ENCODE data around the gene GPC3.
"Not testable (repeated sequence)": the region's sequence is repeated elsewhere in the genome, so short reads cannot be mapped to it uniquely, and the experiment has no call there.

Gene GPC3

DNA sequence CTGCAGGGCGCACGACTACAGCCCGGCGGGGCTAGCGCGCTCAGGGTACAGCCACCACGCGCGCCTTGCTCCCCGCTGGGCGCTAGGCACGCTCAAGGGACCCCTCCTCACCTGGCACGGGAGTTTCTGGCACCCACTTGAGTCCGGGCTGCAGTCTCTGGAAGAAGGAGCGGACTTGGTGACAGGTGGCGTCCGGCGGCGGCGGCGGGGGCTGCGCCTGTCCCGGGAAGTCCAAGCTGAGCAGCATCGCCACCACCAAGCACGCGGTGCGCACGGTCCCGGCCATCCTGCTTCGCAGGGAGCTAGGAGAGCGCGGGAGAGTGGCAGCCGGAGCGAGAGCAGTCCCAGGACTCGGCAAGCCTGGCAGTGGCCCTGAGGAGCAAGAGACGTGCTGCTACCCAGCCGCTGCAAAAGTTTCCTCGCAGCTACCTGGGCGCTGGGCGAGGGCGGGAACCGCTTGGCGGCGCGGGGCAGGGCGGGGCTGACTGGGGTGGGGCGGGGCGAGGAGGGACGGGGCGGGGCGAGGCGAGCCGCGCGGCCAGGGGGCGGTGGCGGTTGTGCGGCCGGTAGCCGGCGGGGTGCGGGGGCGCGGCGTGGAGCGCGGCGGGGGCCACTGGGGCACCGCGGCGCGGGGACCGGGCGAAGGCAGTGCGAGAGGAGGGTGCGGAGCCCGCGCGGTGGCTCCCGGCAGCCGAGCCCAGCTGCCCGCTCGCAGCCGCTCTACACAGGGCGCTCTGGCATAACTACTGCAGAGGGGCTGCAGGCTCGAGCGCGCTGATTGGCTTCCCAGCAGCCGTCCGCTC is at the start of gene GPC3:
TSS of gene GPC3 (minus strand) at position 431 of the 803 bp plus-strand sequence.
- H3K27ac ChIP-seq, result no peak within 1 kb of the TSS
- peaks cover 28% of the 10 kb centered on the region for H3K9me3 ChIP-seq
- H3K4me2 ChIP-seq, result no peak within 1 kb of the TSS
- peaks cover 11% of the 10 kb centered on the region; the same call in 1 of the 2 replicates for H4K20me1 ChIP-seq
- H3K27me3 ChIP-seq, result peaks cover 74% of the 10 kb centered on the region
- H3K4me3 ChIP-seq, result no peak within 1 kb of the TSS
- H3K36me3 ChIP-seq, result no peaks in the 10 kb centered on the region
- no peak within 1 kb of the TSS for H3K9ac ChIP-seq
- TF ChIP-seq Cebpa-rat (IDR thresholded peaks at IDR 0.05), result no peak
- no peaks in the 10 kb centered on the region for H3K4me1 ChIP-seq

DNA sequence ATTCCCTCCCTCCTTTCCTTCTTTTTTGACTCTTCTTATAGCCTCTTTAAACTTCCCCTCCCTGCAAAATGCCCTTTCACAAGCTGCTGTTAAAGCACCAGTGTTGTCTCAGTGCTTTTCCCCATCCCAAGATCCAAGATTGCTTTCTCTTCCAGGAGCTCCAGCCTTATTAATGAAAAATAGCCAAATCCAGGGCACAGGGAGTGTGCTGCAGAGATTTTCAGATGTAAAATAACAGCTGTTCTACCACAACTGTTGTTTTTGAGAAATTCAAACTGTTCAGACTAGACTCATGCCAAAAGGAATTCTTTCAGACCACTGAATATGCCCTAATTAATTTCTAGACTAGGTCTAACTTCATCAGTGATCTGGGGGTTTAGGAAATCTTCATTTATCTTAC is 47.0 kb upstream of the GPC3 start:
- Histone ChIP-seq H3K27me3 (peaks cover 69% of the 10 kb centered on the region), H4K20me1 (no peaks in the 10 kb centered on the region), H3K4me1 (no peaks in the 10 kb centered on the region), H3K9me3 (no peaks in the 10 kb centered on the region), H3K4me3 (no peak overlapping the region), H3K27ac (no peak overlapping the region), H3K4me2 (no peak overlapping the region), H3K9ac (no peak overlapping the region), H3K36me3 (no peaks in the 10 kb centered on the region)
- TF ChIP-seq Cebpa-rat (IDR thresholded peaks at IDR 0.05), result no peak

DNA sequence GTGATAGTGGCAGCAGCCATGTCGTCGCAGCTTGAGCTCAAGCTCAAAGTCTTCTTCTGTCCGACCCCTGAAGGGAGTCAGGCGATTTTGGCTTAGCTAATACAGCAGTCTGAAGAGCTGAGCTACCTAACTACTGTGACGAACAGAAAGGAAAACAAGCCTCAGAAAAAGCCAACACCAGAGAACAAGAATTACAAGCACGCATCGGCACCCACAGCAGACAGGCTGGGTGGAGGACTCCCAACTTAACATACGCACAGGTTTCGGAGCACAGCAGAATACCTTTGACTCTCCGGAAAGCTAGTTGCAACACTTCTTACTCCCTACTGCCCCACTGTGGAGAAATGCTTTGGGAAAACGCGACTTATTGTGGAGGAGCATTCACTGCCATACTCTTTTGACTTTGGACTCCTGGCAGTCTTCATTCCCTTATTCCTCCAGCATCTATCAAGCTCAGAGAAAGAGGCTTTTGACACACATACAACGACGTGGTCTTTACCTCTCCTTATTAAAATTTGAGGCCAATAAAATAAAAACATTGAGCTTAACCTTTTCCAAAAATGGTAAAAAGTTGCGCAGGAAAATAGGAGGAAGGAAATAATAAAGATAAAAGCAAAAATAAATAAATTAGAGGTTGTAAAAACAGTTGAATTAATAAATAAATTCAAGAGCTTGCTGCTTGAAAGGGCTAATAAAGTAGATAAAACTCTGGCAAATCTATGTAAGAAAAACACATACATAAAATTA is 41.3 kb upstream of the GPC3 start:
- 0 out of 2 replicates have a peak, but pooled peaks cover 6% of the 10 kb centered on the region for H3K4me1 ChIP-seq
- no peaks in the 10 kb centered on the region for H3K9me3 ChIP-seq
- no peak overlapping the region for H3K4me3 ChIP-seq
- H3K4me2 ChIP-seq, result peak overlapping the region; percentile 48
- no peaks in the 10 kb centered on the region for H3K36me3 ChIP-seq
- H3K27me3 ChIP-seq, result peaks cover 78% of the 10 kb centered on the region
- no peak for TF ChIP-seq Cebpa-rat (IDR thresholded peaks at IDR 0.05)
- H3K9ac ChIP-seq, result no peak overlapping the region
- H4K20me1 ChIP-seq, result 0 out of 2 replicates have a peak, but pooled peaks cover 7% of the 10 kb centered on the region
- no peak overlapping the region for H3K27ac ChIP-seq

DNA sequence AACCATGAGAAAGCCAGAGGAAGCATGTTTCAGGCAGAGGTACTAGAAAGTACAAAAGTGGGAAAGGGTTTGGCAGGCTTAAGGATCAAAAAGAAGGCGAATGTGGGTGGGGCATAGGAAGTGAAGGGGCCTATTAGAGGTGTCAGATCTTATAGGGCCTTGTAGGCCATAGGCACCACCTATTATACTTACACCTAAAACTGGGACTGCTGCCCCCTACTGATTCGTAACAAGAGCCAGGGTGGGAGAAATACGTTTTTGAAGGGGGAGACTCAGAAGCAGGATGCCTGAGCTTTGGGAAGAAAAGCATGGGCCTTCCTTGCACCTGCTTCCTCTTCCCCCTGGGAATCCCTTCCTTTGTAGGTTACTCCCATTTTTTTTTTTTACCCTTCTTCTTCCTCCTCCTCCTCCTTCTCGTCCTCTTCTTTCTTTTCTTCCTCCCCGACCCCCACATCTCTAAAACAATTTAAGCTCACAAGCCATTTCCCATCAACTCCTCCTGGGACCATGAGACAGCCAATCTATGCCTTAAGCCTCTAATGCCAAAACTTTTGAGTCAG is 40.7 kb upstream of the GPC3 start:
- H3K27me3 ChIP-seq, result peaks cover 83% of the 10 kb centered on the region
- H3K9me3 ChIP-seq, result no peaks in the 10 kb centered on the region
- no peak overlapping the region for H3K4me3 ChIP-seq
- 0 out of 2 replicates have a peak, but pooled peaks cover 7% of the 10 kb centered on the region for H4K20me1 ChIP-seq
- TF ChIP-seq Cebpa-rat (IDR thresholded peaks at IDR 0.05), result no peak
- H3K9ac ChIP-seq, result no peak overlapping the region
- H3K27ac ChIP-seq, result no peak overlapping the region
- peak overlapping the region; percentile 48 for H3K4me2 ChIP-seq
- no peaks in the 10 kb centered on the region for H3K36me3 ChIP-seq
- 0 out of 2 replicates have a peak, but pooled peaks cover 6% of the 10 kb centered on the region for H3K4me1 ChIP-seq

DNA sequence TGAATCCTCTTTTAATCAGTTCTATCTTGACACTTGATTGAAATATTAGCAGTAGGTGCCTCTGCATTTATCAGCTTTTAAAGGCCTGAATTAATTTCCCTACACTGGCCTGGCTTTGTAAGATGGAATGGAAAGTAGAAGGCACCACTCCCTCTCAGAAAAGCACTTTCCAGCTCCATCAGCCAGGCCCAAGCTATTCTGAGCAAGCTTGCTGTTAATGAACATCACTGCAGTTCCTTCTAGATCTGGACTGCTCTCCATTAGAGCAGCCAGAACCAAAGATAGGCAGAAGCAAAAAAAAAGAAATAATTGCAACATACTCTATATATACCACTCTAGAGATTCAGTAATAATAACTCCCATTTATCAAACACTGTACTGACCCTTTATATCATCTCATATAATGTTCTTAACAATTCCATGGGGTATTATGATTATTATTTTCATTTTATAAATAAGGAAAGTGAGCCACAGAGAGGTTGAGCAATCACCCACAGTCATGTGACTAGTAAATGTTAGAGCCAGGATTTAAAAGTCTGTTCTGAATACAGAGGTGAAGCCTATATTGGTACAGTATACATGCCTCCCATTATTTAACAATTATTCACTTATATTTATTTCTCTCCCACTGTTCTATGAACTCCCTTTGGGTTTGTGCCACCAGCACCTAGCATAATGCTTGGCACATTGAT is 39.4 kb upstream of the GPC3 start:
- Histone ChIP-seq H3K4me1 (0 out of 2 replicates have a peak, but pooled peaks cover 6% of the 10 kb centered on the region), H3K9ac (no peak overlapping the region), H3K9me3 (no peaks in the 10 kb centered on the region), H4K20me1 (0 out of 2 replicates have a peak, but pooled peaks cover 7% of the 10 kb centered on the region), H3K36me3 (no peaks in the 10 kb centered on the region), H3K4me3 (no peak overlapping the region), H3K27ac (no peak overlapping the region), H3K27me3 (peaks cover 87% of the 10 kb centered on the region), H3K4me2 (no peak overlapping the region)
- 0 out of 2 replicates have a peak, but pooled peaks have one; percentile 17 for TF ChIP-seq Cebpa-rat (IDR thresholded peaks at IDR 0.05)

DNA sequence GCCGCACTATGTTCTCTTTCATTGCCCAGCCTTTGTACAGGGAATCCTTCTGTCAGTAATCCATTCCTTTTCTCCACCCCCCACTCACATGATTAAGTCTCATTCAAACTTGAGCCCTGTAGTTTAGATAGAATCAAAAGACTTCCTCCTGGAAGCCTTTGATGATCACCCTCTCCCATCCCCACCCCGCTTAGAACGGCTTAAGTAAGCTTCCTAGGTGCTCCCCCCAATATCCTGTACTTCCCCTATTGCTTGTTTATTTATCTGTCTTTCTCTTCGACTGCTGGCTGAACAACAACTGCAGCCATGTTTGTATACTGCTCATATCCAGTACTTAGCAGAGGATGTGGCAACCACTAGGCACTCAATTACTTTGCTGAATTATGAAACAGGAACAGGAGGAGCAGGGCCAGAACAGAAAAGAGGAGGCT is 38.5 kb upstream of the GPC3 start:
- H3K4me2 ChIP-seq, result no peak overlapping the region
- TF ChIP-seq Cebpa-rat (IDR thresholded peaks at IDR 0.05), result no peak
- H3K27ac ChIP-seq, result no peak overlapping the region
- H3K27me3 ChIP-seq, result peaks cover 89% of the 10 kb centered on the region
- no peak overlapping the region for H3K9ac ChIP-seq
- H3K9me3 ChIP-seq, result no peaks in the 10 kb centered on the region
- 0 out of 2 replicates have a peak, but pooled peaks cover 6% of the 10 kb centered on the region for H3K4me1 ChIP-seq
- H3K4me3 ChIP-seq, result no peak overlapping the region
- no peaks in the 10 kb centered on the region for H3K36me3 ChIP-seq
- H4K20me1 ChIP-seq, result 0 out of 2 replicates have a peak, but pooled peaks cover 7% of the 10 kb centered on the region

DNA sequence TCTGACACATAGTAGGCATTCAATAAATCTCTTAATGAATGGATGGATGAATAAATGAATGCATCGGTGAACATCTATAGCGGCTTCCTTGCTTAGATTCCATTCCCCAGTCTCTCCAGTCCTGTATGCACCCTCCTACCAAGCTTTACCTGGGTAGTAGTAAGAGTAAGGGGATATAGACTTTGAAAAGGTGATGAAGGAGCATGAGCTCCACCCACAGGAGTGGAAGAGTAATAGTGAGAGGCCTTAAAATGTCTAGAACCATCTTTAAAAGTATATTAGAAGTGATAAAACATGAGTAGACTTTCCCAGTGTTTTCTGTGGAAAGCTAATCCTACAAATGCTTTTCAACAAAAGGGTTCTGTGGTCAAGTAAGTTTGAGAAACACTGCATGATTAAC is 35.5 kb upstream of the GPC3 start:
- Histone ChIP-seq H3K9me3 (no peaks in the 10 kb centered on the region), H3K27me3 (peaks cover 87% of the 10 kb centered on the region), H3K27ac (no peak overlapping the region), H3K36me3 (no peaks in the 10 kb centered on the region), H3K4me1 (no peaks in the 10 kb centered on the region), H3K4me2 (no peak overlapping the region), H3K4me3 (no peak overlapping the region), H3K9ac (no peak overlapping the region), H4K20me1 (no peaks in the 10 kb centered on the region)
- TF ChIP-seq Cebpa-rat (IDR thresholded peaks at IDR 0.05), result no peak

DNA sequence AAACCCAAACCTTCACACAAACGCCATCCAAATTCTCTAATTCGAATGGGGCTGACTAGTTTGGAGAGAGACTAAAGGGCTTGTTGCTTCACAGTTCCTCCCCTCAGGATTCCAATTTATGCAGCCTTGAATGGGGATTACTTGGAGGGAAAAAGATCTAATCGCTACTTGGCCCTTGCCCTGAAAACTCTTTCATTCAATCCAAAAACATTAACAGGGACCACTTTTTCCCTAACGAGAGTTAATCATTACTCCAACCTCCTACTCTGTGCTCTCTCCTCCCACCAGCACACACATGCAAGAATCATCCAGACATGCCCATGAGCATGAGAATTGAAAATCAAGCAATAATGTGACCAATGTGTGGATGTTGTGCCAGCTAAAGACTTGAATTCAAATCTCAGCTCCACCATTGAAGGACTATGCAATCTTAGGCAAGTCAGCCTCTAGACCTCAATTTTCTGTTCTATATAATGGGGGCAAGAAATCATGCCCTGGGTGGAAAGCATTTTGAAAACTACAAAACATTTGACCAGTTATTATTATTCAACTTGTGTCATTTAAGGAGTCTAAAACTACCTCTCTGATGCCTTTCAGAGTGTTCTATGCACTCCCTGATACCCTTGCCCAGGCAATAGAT is 34.3 kb upstream of the GPC3 start:
- H3K4me2 ChIP-seq, result no peak overlapping the region

DNA sequence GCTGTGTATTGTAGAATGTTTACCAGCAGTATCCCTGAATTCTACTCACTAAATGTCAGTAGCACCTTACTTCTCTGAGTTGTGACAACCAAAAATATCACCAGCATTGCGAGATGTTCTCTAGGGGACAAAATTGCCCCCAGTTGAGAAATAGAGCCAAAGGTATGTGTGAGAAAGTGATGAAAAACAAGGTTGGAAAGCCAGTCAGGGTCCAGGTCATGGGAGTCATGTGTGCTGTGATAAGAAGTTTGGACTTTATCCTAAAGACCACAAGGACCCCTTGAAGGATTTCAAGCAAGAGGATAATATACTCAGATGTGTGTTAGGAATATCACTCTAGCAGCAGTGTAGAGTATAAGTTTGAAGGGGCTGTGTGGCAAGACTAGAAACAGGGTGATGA is 30.9 kb upstream of the GPC3 start:
- H3K4me3 ChIP-seq, H3K27ac ChIP-seq, H3K9ac ChIP-seq, H3K9me3 ChIP-seq, H3K36me3 ChIP-seq, H3K4me2 ChIP-seq, H4K20me1 ChIP-seq, H3K4me1 ChIP-seq: not testable (repeated sequence)
- peaks cover 74% of the 10 kb centered on the region for H3K27me3 ChIP-seq

More for the DNA sequence above, 34.3 kb upstream of the GPC3 start:
- H3K4me1 ChIP-seq, result no peaks in the 10 kb centered on the region
- H3K9me3 ChIP-seq, result no peaks in the 10 kb centered on the region
- peaks cover 76% of the 10 kb centered on the region for H3K27me3 ChIP-seq
- no peak for TF ChIP-seq Cebpa-rat (IDR thresholded peaks at IDR 0.05)
- no peak overlapping the region for H3K27ac ChIP-seq
- H4K20me1 ChIP-seq, result no peaks in the 10 kb centered on the region
- H3K4me3 ChIP-seq, result no peak overlapping the region
- no peak overlapping the region for H3K9ac ChIP-seq
- no peaks in the 10 kb centered on the region for H3K36me3 ChIP-seq

DNA sequence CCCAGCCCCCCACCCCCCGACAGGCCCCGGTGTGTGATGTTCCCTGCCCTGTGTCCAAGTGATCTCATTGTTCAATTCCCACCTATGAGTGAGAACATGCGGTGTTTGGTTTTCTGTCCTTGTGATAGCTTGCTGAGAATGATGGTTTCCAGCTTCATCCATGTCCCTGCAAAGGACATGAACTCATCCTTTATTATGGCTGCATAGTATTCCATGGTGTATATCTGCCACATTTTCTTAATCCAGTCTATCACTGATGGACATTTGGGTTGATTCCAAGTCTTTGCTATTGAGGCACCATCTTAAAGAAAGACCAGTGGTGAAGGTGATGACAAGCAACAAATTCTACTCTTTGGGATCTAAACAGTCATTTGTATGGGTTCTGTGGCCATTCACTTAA is 30.1 kb upstream of the GPC3 start:
- not testable (repeated sequence) for H3K9ac ChIP-seq, H4K20me1 ChIP-seq, H3K4me1 ChIP-seq, H3K36me3 ChIP-seq, H3K4me3 ChIP-seq, H3K9me3 ChIP-seq, H3K27ac ChIP-seq, H3K4me2 ChIP-seq
- H3K27me3 ChIP-seq, result peaks cover 76% of the 10 kb centered on the region

All from BLaER1 (cell line).